OCI-LY7 (cell line): ENCODE results near the gene LYRM1. TPM values are rescaled to one million over a fixed set of nuclear protein-coding genes. Genes with fewer than 3 reads are reported as not detected.

Source experiments
- BruUV-seq: library from RNA; stranded (reverse); fragments of 400-500 nt; replicated peaks from 2 replicates; lab custom pipeline; 2021; lab: Mats Ljungman, UMichigan
- CTCF ChIA-PET: fragments of 300-600 bp; sonication (Branson Sonifier 250); formaldehyde crosslinking; loops from one replicate; lab custom pipeline; 2022; ENCODE audit warnings: antibody characterized with exemption; ENCODE audit not compliant: unreplicated experiment; lab: Charles Lee
- POLR2A ChIA-PET: fragments of 300-600 bp; sonication (Branson Sonifier 250); formaldehyde crosslinking; loops from one replicate; lab custom pipeline; 2022; ENCODE audit warnings: antibody characterized with exemption; lab: Charles Lee
- DNase-seq: peaks from one replicate; pipeline ENCODE4 v3.0.0-alpha.2; 2015; ENCODE audit warnings: low spot score
- H2AFZ ChIP-seq: fragments of 200-600 bp; sonication (generic), shearing (Covaris generic); 2 replicates; pipeline ENCODE4 v1.6.1; 2014; ENCODE audit warnings: mild to moderate bottlenecking, antibody characterized with exemption, low read length, moderate library complexity
- H3K27ac ChIP-seq: fragments of 200-600 bp; sonication (generic); 2 replicates; pipeline ENCODE4 v1.5.1; 2014; ENCODE audit warnings: mixed run types, low read depth, mild to moderate bottlenecking, moderate library complexity, low read length, inconsistent platforms; ENCODE audit not compliant: poor library complexity, severe bottlenecking
- H3K36me3 ChIP-seq: fragments of 200-600 bp; sonication (generic); 2 replicates; pipeline ENCODE4 v1.6.1; 2014; ENCODE audit warnings: mild to moderate bottlenecking, antibody characterized with exemption, low read length, moderate library complexity, mixed read lengths; ENCODE audit not compliant: insufficient read depth
- H3K4me1 ChIP-seq: fragments of 200-600 bp; sonication (generic); 2 replicates; pipeline ENCODE4 v1.5.1; 2014; ENCODE audit warnings: mild to moderate bottlenecking, low read length; ENCODE audit not compliant: insufficient read depth, poor library complexity, severe bottlenecking
- H3K4me2 ChIP-seq: fragments of 200-600 bp; sonication (generic); 2 replicates; pipeline ENCODE4 v1.6.1; 2014; ENCODE audit warnings: mild to moderate bottlenecking, low read length
- H3K4me3 ChIP-seq: fragments of 200-600 bp; sonication (generic); 2 replicates; pipeline ENCODE4 v1.5.1; 2014; ENCODE audit warnings: mild to moderate bottlenecking, low read depth, low read length; ENCODE audit not compliant: poor library complexity, severe bottlenecking
- H3K79me2 ChIP-seq: fragments of 200-600 bp; sonication (generic); 2 replicates; pipeline ENCODE4 v1.6.1; 2016; ENCODE audit warnings: low read depth, mild to moderate bottlenecking, low read length, moderate library complexity, mixed read lengths; ENCODE audit not compliant: insufficient read depth
- H3K9me2 ChIP-seq: fragments of 200-600 bp; sonication (generic); 2 replicates; pipeline ENCODE4 v1.6.1; 2016; ENCODE audit warnings: mild to moderate bottlenecking, low read length, mixed read lengths; ENCODE audit not compliant: insufficient read depth
- H3K9me3 ChIP-seq: fragments of 200-600 bp; sonication (generic); 2 replicates; pipeline ENCODE4 v1.6.1; 2014; ENCODE audit warnings: mild to moderate bottlenecking, mixed run types, low read length, mixed read lengths
- H4K20me1 ChIP-seq: fragments of 200-600 bp; sonication (generic); 2 replicates; pipeline ENCODE4 v1.6.1; 2014; ENCODE audit warnings: mild to moderate bottlenecking, antibody characterized with exemption, low read length, moderate library complexity, mixed read lengths; ENCODE audit not compliant: insufficient read depth
- CTCF ChIP-seq: fragments of 200-600 bp; sonication (generic); conservative IDR thresholded peaks from 2 replicates; pipeline ENCODE4 v1.5.1; 2014; ENCODE audit warnings: mild to moderate bottlenecking, antibody characterized with exemption, low read length, moderate library complexity, mixed read lengths
- EZH2phosphoT487 ChIP-seq: fragments of 200-600 bp; sonication (generic); IDR thresholded peaks from 2 replicates; pipeline ENCODE4 v1.6.1; 2018; ENCODE audit warnings: low read depth, borderline replicate concordance, mild to moderate bottlenecking, mixed run types, antibody characterized with exemption, low read length, moderate library complexity, mixed read lengths
- intact Hi-C: fragments of 100-400 bp; cut with micrococcal nuclease; formaldehyde crosslinking; loops from one replicate; pipeline ENCODE4 v1.10.0; 2022; ENCODE audit not compliant: unreplicated experiment
- total RNA-seq, 2 experiments: library from RNA; depleted of rRNA in 1 of 2; stranded (reverse); fragments of >200 nt in 1 of 2; shearing (Covaris generic) in 1 of 2; gene quantifications; 2 replicates each; pipeline ENCODE4 v1.2.3, GENCODE V29; 2014 to 2022

Gene LYRM1
- total RNA-seq, 2 experiments from 2014 or later = 23.3 to 24.0 TPM

- CTCF ChIA-PET = interaction anchor here (0.8 to 1.0 kb wide), 2 partner anchors 23 to 132 kb away, joined by 4 to 10 read pairs; no protein-coding TSS in a partner anchor
- Histone ChIP-seq H3K27ac (peak overlapping the region; percentile 69), H3K4me1 (peaks cover 24% of the 10 kb centered on the region), H3K79me2 (no peaks in the 10 kb centered on the region; the same call in 1 of the 2 replicates), H3K9me3 (no peaks in the 10 kb centered on the region), H3K36me3 (no peaks in the 10 kb centered on the region), H4K20me1 (0 out of 2 replicates have a peak, but pooled peaks cover 4% of the 10 kb centered on the region), H3K4me3 (peak overlapping the region; percentile 39), H2AFZ (peak overlapping the region; percentile 8; the same call in 1 of the 2 replicates), H3K9me2 (no peaks in the 10 kb centered on the region), H3K4me2 (peak overlapping the region; percentile 56)
- POLR2A ChIA-PET = interaction anchor here (0.5 to 2.1 kb wide), 3 partner anchors 10 to 432 kb away, joined by 4 to 5 read pairs (median 5); no protein-coding TSS in a partner anchor
- intact Hi-C loops = loop anchor here (2.0 kb wide), 2 partner anchors 27 to 67 kb away; partner anchors contain the start of genes DCUN1D3, ERI2, LYRM1 and REXO5
- BruUV-seq = no TSS peak
- DNase-seq = no peak
- TF ChIP-seq EZH2phosphoT487 = no peak
- no peak for TF ChIP-seq CTCF
These were observed 26.4 kb upstream of the LYRM1 start for GRCh38 chr16:20874088-20874581.

GRCh38 chr16:20875355-20875650, 25.3 kb upstream of the LYRM1 start:
- Histone ChIP-seq H2AFZ (peak overlapping the region; percentile 8; the same call in 1 of the 2 replicates), H3K79me2 (no peaks in the 10 kb centered on the region; the same call in 1 of the 2 replicates), H3K4me3 (peak overlapping the region; percentile 39), H3K4me1 (peaks cover 24% of the 10 kb centered on the region), H3K36me3 (no peaks in the 10 kb centered on the region), H3K9me3 (no peaks in the 10 kb centered on the region), H3K27ac (peak overlapping the region; percentile 69), H3K9me2 (no peaks in the 10 kb centered on the region), H4K20me1 (0 out of 2 replicates have a peak, but pooled peaks cover 4% of the 10 kb centered on the region), H3K4me2 (peak overlapping the region; percentile 56)
- ChIA-PET POLR2A (interaction anchor here (0.5 to 2.1 kb wide), 4 partner anchors 8 to 74 kb away, joined by 3 to 5 read pairs (median 4); partner anchors contain the start of genes DCUN1D3 and LYRM1), CTCF (interaction anchor here (1.0 kb wide), 1 partner anchor 24 kb away, joined by 4 read pairs; no protein-coding TSS in a partner anchor)
- peak; percentile 8 for DNase-seq
- intact Hi-C loops = loop anchor here (2.0 kb wide), 2 partner anchors 25 to 69 kb away; partner anchors contain the start of genes DCUN1D3, ERI2, LYRM1 and REXO5
- BruUV-seq = no TSS peak
- TF ChIP-seq EZH2phosphoT487 (no peak), CTCF (no peak)

GRCh38 chr16:20878682-20879147, 21.9 kb upstream of the LYRM1 start:
- Histone ChIP-seq H2AFZ (no peak overlapping the region), H3K9me3 (no peaks in the 10 kb centered on the region), H4K20me1 (0 out of 2 replicates have a peak, but pooled peaks cover 4% of the 10 kb centered on the region), H3K4me2 (no peak overlapping the region), H3K36me3 (0 out of 2 replicates have a peak, but pooled peaks cover 4% of the 10 kb centered on the region), H3K9me2 (no peaks in the 10 kb centered on the region), H3K79me2 (no peaks in the 10 kb centered on the region; the same call in 1 of the 2 replicates), H3K27ac (no peak overlapping the region), H3K4me3 (no peak overlapping the region), H3K4me1 (peaks cover 20% of the 10 kb centered on the region)
- CTCF ChIA-PET = no interaction called here
- no TSS peak for BruUV-seq
- TF ChIP-seq EZH2phosphoT487 (no peak), CTCF (no peak)
- POLR2A ChIA-PET = interaction anchor here (1.3 kb wide), 1 partner anchor 19 kb away, joined by 3 read pairs; no protein-coding TSS in a partner anchor
- intact Hi-C loops = no loop called here
- DNase-seq = no peak
